Right hindlimb (tissue), 1 donor: ENCODE measurements around the gene ITIH6.
"Not testable (repeated sequence)": the region's sequence is repeated elsewhere in the genome, so short reads cannot be mapped to it uniquely, and the experiment has no call there.

Experiments used
- DNase-seq: peaks from one replicate; pipeline ENCODE4 v3.0.0-alpha.2; 2018

The ITIH6 gene, protein sequence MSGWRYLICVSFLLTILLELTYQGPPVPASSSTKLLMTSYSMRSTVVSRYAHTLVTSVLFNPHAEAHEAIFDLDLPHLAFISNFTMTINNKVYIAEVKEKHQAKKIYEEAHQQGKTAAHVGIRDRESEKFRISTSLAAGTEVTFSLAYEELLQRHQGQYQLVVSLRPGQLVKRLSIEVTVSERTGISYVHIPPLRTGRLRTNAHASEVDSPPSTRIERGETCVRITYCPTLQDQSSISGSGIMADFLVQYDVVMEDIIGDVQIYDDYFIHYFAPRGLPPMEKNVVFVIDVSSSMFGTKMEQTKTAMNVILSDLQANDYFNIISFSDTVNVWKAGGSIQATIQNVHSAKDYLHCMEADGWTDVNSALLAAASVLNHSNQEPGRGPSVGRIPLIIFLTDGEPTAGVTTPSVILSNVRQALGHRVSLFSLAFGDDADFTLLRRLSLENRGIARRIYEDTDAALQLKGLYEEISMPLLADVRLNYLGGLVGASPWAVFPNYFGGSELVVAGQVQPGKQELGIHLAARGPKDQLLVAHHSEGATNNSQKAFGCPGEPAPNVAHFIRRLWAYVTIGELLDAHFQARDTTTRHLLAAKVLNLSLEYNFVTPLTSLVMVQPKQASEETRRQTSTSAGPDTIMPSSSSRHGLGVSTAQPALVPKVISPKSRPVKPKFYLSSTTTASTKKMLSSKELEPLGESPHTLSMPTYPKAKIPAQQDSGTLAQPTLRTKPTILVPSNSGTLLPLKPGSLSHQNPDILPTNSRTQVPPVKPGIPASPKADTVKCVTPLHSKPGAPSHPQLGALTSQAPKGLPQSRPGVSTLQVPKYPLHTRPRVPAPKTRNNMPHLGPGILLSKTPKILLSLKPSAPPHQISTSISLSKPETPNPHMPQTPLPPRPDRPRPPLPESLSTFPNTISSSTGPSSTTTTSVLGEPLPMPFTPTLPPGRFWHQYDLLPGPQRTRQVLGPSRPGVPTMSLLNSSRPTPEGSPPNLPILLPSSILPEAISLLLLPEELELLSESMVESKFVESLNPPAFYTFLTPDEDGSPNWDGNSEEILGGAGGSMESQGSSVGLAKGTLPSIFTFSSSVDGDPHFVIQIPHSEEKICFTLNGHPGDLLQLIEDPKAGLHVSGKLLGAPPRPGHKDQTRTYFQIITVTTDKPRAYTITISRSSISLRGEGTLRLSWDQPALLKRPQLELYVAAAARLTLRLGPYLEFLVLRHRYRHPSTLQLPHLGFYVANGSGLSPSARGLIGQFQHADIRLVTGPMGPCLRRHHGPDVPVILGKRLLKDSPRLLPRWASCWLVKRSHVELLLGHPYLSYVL

DNA sequence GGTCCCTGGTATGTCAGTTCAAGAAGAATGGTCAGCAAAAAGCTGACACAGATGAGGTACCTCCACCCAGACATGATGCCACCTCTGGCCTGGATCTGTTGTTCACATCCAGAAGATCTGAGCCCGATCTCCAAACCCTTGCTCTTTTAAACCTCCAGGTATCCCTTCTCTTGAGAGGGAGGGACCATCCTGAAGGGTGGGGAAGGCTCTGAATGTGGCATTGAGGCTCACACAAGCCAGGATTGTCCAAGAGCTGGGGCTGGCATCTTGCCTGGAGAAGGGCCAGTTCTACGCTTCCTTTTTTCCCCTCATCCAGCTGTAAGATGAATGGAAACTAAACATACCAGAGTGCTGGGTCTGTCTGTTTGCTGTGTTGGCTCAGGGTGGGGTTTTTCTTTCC, at the start of gene ITIH6:
Gene ITIH6 (minus strand): TSS at position 119 of the 400 bp plus-strand sequence. CDS start 45 bp downstream, at position 74.
- no peak for DNase-seq

DNA sequence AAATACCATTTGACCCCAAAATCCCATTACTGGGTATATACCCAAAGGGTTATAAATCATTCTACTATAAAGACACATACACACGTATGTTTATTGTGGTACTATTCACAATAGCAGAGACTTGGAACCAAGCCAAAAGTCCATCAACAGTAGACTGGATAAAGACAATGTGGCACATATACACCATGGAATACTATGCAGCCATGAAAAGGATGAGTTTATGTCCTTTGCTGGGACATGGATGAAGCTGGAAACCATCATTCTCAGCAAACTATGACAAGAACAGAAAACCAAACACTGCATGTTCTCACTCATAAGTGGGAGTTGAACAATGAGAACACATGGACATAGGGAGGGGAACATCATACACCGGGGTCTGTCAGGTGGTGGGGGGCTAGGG, 49.6 kb upstream of the ITIH6 start:
- not testable (repeated sequence) for DNase-seq

DNA sequence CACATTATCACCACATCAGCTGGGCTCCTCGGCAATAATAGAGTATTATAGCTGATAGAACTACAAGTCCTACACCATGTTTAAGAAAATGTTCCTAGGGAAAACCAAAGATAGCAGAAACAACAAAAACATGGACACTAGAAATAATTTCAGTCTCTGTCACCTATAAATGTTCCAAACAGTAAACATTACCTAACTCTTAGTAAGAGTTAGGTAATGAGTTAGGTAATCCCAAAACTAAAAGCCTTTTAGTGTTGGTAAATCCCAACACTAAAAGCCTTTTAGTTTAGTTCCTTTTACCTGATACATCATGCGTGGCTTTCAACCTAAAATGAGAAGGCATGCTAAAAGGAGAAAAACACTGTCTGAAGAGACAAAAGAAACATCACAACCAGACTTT, 45.0 kb upstream of the ITIH6 start:
- no peak for DNase-seq

DNA sequence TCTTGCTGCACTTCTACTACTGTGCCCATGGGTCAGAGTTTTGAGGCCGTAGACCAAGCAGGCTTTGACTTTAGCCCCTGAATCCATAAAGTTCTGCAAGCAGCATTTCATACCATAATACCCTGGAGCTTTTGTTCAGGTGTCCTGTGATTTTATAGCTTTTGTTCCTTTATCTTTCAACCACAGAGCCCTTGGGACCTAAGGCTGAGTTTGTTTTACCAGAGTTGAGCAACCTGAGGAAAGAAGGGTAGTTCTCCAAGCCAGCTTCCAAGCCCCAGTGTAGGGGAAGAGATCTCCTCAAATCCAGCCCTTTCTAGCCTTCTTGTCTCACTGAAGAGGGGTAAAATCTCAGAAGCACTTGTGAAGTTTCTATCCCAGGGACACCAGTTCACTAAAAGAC, 44.6 kb upstream of the ITIH6 start:
- no peak for DNase-seq

DNA sequence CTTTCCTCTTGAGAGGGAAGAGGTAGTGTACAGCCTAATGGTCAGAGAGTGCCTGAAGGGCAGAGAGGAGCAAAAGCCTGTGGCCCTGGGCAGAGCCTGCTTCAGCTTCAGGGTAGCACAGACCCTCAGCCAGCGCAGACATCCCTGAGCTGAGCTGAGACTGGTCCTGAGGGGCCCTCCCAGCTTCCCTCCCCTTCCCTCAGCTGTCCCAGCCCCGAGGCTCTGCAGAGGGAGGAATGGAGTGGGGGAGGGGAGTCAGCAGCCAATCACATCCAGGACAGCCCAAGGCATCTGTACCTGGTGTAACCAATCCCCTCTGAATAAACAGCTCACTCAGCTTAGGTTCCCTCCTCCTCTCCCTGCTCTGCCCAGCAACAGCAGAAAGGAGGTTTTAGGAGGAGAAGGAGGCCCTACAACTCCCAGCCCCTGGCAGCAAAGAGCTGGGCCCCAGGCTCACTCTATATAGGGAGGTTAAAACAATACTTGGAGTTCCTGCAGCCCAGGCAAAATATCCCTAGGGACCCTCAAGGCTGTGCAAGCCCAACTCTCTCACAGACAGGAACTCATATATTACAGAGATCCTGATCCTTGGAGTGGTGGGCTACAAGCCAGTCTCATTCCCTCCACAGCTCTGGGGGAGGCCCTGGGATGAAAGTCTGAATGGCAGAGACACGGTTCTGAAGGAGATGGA, 43.3 kb upstream of the ITIH6 start:
- DNase-seq, result peak; percentile 85

DNA sequence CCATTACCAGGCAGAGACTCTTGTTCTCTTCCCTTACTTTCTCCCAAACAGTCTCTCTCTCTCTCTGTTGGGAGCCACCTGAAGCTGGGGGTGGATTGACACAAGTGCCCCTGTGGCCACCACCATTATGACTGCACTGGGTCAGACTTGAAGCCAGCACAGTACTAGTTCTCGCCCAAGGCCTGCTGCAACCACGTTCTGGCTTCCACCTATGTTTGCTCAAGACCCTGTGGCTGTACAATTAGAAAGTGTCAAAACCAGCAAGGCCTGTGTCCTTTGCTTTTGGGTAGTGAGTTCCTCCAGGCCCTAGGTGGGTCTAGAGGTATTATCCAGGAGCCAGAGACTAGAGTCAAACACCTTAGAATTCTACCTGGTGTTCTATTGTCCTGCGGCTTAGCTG, 40.5 kb upstream of the ITIH6 start:
- no peak for DNase-seq

DNA sequence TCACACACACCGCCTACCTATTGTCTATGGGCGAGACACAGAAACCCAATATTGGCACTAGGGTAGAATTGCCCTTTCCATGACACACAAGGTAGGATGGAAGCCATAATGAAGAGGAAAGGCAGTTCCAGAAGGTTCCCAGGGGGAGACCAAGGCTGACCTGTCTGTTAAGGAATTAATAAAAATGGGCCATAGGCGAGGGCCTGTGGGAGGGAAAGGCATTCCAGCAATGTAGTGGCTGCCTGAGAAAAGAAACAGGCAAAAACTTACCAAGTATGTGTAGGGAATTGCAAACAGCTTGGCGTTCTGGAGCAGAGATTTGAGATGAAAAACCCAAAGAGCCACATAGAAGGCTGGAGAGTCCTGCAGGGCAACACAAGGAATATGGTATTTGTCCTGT, 28.5 kb upstream of the ITIH6 start:
- no peak for DNase-seq

DNA sequence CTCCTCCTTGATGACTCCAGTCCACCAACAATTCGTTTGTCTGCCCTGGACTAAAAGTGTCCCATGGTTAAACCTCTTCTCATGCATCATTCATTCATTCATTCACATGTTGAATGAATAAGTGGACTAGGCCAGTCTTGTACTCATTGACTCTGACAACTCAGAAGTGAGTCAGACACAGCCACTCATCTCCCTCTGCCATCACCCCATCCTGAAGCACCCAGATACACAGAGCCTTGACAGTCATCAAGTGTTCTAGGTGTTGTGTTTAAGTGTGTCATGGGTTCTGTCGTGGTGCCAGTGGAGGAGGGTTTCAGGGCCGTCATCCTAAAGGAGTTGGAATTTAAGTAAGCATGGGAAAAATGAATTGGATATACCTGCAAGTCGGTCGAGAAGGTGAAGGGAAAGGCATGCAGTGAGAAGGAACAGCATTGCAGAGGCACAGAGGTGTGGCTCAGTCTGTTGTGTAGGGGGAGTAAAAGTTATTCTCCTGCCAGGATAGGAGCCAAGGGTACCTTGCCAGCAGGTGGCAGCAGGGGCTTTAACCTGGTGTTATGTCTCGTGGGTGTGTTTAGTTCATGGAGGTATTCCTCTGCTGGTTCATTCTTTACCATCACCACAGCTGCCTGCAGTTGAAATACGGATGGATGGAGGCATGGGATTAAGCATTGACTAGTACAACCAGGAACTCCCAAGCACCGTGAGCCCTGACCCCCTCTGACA, 27.8 kb upstream of the ITIH6 start:
- DNase-seq, result no peak

DNA sequence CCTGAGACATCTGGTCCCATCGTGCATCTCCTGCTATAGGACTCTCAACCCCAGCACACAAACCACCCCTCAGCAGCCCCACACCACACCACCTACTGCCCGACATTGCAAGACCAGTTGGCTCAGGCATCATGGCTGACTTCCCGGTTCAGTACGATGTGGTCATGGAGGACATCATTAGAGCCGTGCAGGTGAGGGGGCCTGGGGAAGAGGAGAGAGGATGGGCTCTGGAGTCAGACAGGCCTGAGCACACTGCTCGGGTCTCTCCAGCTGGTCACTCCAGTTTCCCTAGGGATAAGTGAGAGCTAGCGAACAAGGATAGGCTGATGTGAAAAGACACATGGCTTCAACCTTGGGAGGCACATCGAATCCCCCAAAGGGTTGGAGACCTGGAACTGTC, 26.7 kb upstream of the ITIH6 start:
- no peak for DNase-seq

DNA sequence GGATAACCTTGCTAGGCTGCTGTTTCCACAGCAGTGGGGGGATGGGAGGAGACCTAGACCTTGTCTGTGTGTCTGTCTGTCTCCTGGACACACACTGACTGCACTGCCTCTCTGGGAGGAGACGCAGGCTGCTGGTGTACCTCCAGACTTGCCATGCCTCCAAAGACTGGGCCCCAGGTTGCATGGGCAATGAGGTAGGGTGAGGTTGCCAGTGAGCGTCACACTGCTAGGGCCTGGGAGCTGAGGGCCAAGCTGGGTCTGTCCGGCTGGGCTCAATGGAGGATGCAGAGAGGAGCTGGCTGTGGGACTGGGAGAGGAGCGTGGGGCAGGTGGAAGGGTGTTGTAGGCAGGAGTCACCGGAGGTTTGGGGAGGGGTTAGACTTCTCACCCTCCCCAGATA, 26.1 kb upstream of the ITIH6 start:
- no peak for DNase-seq

DNA sequence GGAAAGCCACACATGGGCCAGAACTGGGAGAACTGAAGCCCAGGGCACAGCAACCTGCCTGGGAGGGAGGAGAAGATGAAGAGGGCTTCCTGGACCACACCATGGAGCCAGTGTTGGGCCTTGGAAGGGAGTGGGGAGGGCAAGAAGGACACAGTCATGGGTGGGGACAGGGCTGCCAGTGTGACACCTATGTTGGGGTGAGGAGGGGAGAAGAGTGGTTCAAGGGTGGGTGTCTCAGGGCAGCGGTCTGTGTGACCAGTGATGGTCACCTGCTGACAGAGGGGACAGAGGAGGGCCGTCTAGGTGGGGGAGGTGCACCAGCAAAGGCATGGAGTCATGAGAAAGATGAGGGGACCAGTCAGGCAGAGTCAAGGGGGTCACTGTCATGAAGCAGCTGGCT, 23.3 kb upstream of the ITIH6 start:
- DNase-seq, result no peak

DNA sequence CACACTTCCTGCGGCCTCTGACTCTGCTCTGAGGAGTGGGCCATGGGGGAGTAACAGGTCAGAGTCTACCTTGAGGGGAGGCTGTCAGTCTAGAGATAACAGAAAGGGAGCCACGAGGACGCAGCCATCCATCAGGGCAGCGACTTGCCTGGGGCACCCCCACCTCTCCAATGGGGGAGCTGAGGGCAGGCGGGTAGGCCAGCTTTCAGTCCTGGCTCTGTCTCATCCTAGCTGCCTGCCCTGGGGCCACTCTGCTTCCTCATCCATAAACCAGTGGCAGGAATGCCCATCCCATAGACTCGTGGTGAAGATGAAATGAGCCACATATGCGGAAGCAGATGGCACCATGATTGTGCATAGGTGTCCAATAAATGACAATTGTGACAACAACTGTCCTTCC, 22.7 kb upstream of the ITIH6 start:
- no peak for DNase-seq

DNA sequence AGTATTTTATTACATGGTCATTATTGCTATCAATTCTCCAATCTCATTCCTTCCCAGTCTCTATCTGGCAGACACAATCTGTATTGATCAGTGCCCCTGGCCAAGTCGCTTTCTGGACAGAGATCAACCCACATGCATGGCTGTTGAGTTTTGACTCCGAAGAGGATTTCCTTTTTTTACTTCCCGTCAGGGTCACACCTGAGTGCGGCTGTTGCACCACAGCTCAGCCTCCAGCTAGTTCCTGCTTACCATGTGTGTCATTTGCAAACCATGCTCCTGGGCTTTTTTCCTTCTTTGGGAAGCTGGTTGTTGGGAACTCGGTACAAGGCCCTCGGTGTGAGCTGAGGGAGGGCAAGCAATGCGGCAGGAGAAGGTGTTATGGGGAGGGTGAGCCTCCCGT, 21.1 kb upstream of the ITIH6 start:
- no peak for DNase-seq

DNA sequence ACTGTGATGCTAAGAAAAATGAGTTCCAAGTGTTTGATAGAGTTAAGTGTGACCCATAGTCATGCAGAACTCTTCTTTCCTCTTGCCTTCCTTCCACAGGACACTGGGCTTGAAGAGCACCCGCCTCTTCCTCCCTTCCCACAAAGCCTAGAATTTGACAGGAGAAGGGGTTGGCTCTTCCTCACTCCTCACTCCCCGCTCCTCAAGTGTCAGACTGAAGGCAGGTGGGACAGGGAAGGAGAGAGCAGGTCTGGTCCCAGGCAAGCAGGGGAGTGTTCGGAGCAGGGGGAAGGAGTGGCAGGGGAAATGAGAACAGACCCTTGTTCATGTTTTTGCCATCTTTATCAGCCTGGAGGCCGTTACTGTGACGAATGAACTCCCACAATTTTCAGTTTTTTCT, 20.2 kb upstream of the ITIH6 start:
- no peak for DNase-seq

DNA sequence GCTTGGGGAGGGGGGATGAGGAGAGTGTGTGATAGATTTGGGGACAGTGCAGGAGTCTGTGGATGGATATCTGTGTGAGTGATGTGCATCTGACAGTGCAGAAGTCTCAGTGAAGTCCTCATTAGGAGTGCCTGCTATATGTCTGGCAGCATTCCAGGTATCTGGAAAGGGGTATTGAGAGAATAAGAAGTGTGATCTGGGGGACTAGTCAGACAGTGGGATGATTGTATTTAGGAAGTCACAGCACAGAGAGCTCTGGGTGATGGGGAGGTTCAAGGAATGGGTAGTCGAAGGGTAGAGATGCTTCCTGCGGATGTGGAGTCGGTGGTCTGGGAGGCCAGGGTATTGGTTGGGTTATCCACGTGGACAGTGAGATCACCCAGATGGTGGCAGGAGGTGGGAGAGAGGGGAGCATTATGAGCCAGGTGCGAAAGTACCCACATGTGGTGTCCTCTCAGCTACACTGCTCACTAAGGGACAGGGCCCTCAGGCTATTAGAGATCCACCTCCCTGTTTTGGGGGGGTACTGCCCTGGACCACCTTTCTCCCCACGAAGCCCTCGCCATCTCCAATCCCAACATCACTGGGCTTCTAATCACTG, 19.3 kb upstream of the ITIH6 start:
- peak; percentile 33 for DNase-seq

DNA sequence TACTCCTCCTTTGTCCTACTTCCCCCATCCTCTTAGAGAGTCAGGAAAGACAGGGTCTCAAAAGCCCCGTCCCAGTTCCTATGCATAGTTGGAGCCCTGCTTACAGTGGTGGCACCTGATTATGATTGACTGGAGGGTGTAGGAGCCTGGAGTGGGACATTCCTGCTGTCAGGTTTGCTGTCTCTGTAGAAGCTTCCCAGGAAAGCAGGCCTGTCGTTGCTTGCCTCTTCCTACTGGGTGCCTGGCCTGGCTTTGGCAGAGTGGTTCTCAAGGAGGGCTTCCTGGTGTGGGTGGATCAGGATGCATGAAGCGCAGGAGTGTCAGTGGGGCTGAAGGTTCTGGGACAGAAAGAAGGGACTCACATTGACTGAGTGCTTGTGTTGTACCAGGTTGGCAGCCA, 14.3 kb upstream of the ITIH6 start:
- DNase-seq, result no peak

DNA sequence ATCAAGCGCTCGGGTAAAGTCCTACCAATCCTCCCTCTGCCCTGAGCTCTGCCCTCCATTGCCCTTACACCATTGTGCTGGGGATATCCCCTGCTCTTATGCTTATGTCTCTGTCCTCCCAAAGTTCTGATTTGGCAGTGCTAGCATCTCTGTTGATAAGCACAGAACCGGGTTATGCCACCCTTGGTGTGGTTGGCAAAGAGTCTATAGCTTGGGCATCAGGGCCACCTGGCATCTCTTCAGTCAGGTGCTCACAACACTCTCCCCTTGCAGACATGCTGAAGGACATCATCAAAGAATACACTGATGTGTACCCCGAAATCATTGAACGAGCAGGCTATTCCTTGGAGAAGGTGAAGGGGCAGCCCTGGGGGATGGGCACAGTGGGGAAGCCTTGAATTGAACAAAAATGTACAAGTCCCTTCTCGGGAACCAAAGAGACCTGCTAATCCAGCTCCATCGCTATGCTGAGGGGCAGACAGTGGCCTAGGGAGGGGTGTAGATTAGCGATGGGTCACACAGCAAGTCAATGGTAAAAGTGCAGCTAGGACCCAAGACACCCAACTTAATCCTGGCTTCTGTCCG, 13.3 kb upstream of the ITIH6 start:
- no peak for DNase-seq

DNA sequence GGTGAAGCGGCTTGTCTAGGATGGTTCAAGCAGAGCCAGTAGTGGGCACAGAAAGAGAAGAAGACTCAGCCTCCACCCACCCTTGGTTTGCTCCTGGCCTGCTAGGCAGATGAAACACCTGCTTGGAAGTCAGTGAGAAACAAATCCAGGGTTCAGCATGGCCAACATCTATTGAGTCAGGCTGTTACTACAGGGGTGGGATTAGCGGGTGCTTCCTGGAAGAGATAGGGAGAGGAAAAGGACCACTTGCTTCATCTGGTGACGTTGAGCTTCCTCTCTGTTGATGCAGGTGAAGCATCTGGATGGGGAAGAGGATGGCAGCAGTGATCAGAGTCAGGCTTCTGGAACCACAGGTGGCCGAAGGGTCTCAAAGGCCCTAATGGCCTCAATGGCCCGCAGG, 12.5 kb upstream of the ITIH6 start:
- DNase-seq, result no peak

DNA sequence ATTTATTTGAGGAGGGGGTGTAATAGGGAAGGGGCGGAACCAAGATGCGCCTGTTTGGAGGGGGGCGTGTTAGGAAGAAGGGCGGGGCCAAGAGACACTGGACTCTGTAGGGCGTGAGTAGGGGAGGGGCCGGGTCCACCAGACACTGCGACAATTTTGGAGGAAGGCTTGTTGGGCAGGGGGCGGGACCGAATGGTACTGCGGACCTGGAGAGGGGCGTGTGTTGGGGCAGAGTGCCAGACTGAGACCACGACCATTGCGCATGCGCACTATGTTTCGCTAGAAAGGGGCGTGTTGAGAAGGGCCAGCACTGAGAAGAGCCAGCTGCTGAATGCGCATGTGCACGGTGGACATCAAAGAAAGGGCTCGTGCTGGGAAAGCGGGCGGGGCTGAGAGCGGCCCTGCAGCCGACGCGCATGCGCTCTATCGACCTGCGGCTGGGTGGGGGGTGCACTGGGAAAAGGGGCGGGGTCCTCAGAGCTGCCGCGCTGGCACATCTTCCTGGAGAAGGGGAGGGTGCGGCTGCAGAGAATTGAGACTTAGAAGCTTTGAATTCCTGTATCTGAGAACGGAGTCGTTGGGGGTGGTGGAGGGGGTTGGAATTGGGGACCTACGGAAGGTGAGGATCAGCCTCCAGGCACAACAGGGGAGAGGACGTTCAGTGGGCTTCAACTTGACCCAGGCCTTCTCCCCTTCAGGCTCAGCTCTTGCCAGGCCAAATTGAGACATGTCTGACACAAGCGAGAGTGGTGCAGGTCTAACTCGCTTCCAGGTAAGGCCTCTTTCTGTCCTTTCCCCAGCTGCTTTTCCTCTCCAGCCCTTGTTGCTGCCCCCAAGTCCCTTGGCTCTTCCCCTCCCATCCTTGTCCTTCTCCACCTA, 10.8 kb upstream of the ITIH6 start:
- DNase-seq, result peak; percentile 97

DNA sequence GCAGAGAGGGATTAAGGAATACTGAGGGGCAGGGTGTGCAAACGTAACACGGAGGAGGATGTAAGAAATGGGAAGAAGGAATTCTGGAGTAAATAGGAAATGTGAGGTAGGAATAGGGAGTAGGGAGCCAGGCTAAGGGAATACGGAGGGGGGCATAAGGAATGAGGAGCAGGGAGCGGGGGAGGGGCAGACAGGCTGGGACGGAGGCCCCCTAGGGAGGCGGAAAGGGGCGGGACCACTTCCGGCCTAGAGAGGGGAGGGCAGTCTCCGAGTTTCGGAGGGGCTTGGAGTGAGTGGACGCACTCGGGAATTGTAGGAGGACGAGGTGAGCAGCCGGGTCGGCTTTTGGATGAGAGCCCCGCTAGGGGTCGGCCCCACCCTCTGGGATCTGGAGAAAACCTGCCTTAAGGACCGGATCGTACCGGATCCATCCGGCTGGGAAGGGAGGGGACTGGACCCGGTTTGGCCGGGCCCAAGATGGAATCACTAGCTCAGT, 10.1 kb upstream of the ITIH6 start:
- DNase-seq, result peak; percentile 90
